Thyroid gland (tissue), 4 donors: Measurements from ENCODE around the gene ANKRD60. TPM values are rescaled to one million over a fixed set of nuclear protein-coding genes. Genes with fewer than 3 reads are reported as not detected.

Experiments used
- DNase-seq, 2 donors: peaks; one replicate each; pipeline ENCODE4 v3.0.0-alpha.2; 2019
- H3K27ac ChIP-seq, 3 donors: fragments of 200-600 bp; sonication (generic); 1 replicate in 2 of 3; 2 replicates in 1 of 3; pipeline ENCODE4 v1.5.1; 2016 to 2019; ENCODE audit warnings: mild to moderate bottlenecking in 1 of 3, moderate library complexity in 1 of 3
- H3K27me3 ChIP-seq: fragments of 200-600 bp; sonication (generic); one replicate; pipeline ENCODE4 v1.5.1; 2019
- H3K36me3 ChIP-seq, 2 donors: fragments of 200-600 bp; sonication (generic); one replicate each; pipeline ENCODE4 v1.5.1; 2016 to 2019
- H3K4me1 ChIP-seq, 2 donors: fragments of 200-600 bp; sonication (generic); one replicate each; pipeline ENCODE4 v1.5.1; 2017 to 2019
- H3K4me3 ChIP-seq, 3 donors: fragments of 200-600 bp; sonication (generic); replicated peaks in 1 of 3; 1 replicate in 2 of 3; 2 replicates in 1 of 3; pipeline ENCODE4 v1.5.1; 2016; ENCODE audit warnings: mild to moderate bottlenecking in 1 of 3
- H3K9me3 ChIP-seq: fragments of 200-600 bp; sonication (generic); one replicate; pipeline ENCODE4 v1.5.1; 2017
- POLR2A ChIP-seq, 2 donors: fragments of 450-650 bp; IDR thresholded peaks; one replicate each; pipeline ENCODE4 v1.6.1; 2017; ENCODE audit warnings: antibody characterized with exemption in 2 of 2, mild to moderate bottlenecking in 2 of 2, moderate library complexity in 1 of 2
- WGBS, 2 donors: methylation state at CpG; one replicate each; pipeline ENCODE4 v1.1.5; 2017; 5-methylcytosine and 5-hydroxymethylcytosine counted together
- intact Hi-C: fragments of 100-400 bp; cut with DNase I; formaldehyde crosslinking; loops from one replicate; pipeline ENCODE4 v1.15.1; 2023
- total RNA-seq, 4 donors: library from RNA; depleted of rRNA; stranded (reverse); fragments of >200 nt; gene quantifications; one replicate each; pipeline ENCODE4 v1.2.3, GENCODE V29; 2016
- TF ChIP-seq, protein P1 (sequence below), 6 experiments: fragments of 200-600 bp in 3 of 6; fragments of 450-650 bp in 3 of 6; sonication (generic) in 3 of 6; IDR thresholded peaks; one replicate each; pipeline ENCODE4 v1.5.1; 2016 to 2019; ENCODE audit warnings: antibody characterized with exemption in 6 of 6, mild to moderate bottlenecking in 2 of 6, inconsistent platforms in 1 of 6, moderate library complexity in 1 of 6

Gene ANKRD60
- total RNA-seq, 4 donors from 2014 or later: not detected

DNA sequence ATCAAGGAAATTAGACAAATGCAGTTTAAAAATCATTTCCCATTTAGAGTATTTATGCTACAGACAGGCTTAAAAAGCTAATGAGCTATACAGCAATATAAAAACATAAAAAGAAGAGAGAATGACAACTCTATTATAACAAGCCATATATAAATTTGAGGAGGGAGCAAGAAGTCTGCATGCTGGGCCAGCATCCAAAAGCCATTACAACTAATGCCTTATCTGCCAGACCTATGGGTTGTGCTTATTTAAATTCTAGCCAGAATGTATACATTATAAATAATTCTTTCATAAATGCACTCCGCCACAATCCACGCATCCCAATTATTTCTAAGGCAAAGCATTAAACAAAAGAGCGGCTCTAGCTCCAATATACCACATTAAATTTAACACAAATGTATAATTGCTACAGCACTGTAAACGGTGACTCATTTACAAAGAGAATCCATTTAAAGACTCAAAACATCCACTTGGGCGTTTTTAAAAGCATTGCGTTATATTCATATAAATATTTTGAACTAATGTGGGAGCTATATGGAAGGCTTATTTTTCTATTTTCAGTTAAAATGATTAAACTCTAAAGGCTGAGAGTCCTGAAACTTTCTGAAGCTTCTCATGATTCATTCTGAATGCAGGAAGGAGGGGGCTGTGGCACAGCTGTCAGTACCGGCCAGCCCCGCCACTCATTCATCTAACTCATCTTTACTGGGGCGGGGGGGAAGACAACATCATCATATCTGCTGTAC is 43.3 kb upstream of the ANKRD60 start:
- H3K9me3 ChIP-seq: no peaks in the 10 kb centered on the region
- no peaks in the 10 kb centered on the region for H3K4me1 ChIP-seq
- TF ChIP-seq, protein P1, sequence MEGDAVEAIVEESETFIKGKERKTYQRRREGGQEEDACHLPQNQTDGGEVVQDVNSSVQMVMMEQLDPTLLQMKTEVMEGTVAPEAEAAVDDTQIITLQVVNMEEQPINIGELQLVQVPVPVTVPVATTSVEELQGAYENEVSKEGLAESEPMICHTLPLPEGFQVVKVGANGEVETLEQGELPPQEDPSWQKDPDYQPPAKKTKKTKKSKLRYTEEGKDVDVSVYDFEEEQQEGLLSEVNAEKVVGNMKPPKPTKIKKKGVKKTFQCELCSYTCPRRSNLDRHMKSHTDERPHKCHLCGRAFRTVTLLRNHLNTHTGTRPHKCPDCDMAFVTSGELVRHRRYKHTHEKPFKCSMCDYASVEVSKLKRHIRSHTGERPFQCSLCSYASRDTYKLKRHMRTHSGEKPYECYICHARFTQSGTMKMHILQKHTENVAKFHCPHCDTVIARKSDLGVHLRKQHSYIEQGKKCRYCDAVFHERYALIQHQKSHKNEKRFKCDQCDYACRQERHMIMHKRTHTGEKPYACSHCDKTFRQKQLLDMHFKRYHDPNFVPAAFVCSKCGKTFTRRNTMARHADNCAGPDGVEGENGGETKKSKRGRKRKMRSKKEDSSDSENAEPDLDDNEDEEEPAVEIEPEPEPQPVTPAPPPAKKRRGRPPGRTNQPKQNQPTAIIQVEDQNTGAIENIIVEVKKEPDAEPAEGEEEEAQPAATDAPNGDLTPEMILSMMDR (IDR thresholded peaks at IDR 0.05): no peak
- TF ChIP-seq POLR2A (IDR thresholded peaks at IDR 0.05): no peak
- no peak overlapping the region for H3K4me3 ChIP-seq
- peaks cover 0 to 13% of the 10 kb centered on the region in 2 donors for H3K36me3 ChIP-seq
- intact Hi-C loops: no loop called here
- no peak for DNase-seq
- no peak overlapping the region for H3K27ac ChIP-seq
- 93 to 95% methylated on average over 9 of the region's 9 CpGs for WGBS, 2 donors
- H3K27me3 ChIP-seq: no peaks in the 10 kb centered on the region

DNA sequence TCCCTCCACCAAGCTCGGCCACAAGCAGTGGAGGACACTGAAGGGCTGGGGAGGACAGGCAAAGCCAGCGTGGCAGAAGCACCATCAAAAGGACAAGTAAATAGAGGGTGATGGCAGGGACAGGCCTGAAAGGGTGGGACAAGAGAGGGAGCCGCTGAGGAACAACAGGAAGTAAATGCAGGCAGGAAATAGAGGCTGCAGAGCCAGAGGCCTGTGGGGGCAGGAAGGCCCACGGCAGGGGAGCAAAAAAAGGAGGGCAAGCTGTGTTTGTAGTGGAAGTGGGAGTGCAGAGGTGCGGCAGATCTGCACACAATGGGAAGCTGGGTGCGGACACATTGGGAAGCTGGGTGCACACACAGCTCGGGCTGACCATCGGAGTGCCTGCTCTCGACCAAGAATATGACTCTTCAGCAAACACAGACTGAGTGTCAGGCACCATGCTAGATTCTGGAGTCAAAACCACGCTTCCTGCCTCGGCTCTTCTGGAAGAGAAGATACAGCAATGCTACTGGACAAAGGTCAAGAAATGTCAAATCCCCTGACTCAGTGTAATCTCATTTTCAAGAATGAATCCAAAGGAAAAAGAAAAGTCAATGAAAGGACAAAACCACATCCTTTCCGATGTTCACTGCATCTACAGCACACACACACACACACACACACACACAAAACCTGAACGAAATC is 40.6 kb upstream of the ANKRD60 start:
- Histone ChIP-seq H3K9me3 (no peaks in the 10 kb centered on the region), H3K4me1 (no peaks in the 10 kb centered on the region), H3K36me3 (peaks cover 0 to 13% of the 10 kb centered on the region in 2 donors), H3K4me3 (no peak overlapping the region), H3K27me3 (no peaks in the 10 kb centered on the region), H3K27ac (no peak overlapping the region)
- DNase-seq: no peak
- intact Hi-C loops: no loop called here
- 69 to 81% methylated on average over 13 of the region's 13 CpGs for WGBS, 2 donors
- TF ChIP-seq POLR2A (IDR thresholded peaks at IDR 0.05): no peak
- TF ChIP-seq, protein P1 (IDR thresholded peaks at IDR 0.05): no peak

DNA sequence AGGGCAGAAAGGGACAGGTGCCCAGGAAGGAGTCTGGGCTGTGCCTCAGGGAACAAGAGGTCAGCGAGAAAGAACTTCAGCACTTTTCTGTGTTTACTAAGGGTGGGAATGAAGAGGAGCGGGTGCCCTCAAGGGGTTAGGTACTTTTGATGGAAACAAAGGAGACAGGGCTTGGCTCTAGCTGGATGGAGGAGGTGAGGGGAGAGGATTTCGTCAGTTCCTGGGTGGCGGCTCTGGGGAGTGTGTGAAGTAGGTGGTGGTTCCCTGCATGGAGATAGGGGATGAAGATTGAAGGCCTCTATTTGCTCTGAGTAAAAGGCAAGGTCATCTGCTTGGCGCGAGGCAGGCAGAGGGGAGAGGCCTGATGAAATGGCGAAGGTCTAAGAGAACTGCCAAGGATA is 40.0 kb upstream of the ANKRD60 start:
- Histone ChIP-seq H3K4me3 (no peak overlapping the region), H3K9me3 (no peaks in the 10 kb centered on the region), H3K27ac (no peak overlapping the region), H3K36me3 (peaks cover 0 to 13% of the 10 kb centered on the region in 2 donors), H3K27me3 (no peaks in the 10 kb centered on the region), H3K4me1 (no peaks in the 10 kb centered on the region)
- 93 to 94% methylated on average over 7 of the region's 7 CpGs for WGBS, 2 donors
- DNase-seq: no peak
- TF ChIP-seq POLR2A (IDR thresholded peaks at IDR 0.05): no peak
- TF ChIP-seq, protein P1 (IDR thresholded peaks at IDR 0.05): no peak
- intact Hi-C loops: no loop called here

DNA sequence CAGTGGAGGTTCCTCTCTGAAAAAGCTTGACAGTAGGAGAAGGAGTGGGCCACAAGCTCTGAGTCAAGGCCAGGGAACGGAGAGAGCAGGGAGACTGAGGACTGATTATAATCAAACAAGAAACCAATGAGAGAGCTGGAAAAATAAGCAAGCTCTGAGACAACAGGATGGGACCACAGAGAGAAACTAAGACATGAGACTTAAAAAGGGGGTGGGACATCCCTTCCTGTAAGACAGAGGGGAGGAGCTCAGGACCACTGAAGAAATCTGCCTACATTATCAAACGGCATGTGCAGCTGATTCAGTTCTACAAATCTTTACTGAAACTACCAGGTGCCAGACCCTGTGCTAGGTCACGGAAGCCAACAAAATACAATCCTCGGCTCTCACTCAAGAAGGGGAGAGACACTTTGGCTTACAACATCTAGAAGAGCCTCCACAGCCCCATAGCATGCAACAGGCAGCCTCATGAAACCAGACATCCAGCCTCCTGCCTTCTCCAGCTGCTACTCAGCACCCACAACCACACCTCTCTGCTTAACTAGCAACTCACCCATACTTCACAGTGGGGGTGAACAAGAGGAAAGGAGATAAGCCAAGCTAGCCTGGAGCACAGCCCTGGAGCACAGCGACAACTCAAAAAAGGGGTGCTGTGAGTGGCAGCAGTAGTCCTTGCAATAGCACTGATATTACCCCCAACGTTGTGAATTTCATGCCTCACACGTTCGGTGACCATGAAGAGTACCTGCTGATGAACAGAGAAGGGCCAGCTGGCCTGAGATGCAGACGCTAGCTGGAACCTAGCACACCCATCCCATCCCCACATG is 39.1 kb upstream of the ANKRD60 start:
- Histone ChIP-seq H3K4me3 (no peak overlapping the region), H3K36me3 (peaks cover 0 to 13% of the 10 kb centered on the region in 2 donors), H3K9me3 (no peaks in the 10 kb centered on the region), H3K27ac (no peak overlapping the region), H3K4me1 (no peaks in the 10 kb centered on the region), H3K27me3 (no peaks in the 10 kb centered on the region)
- intact Hi-C loops: no loop called here
- 88 to 92% methylated on average over 9 of the region's 9 CpGs for WGBS, 2 donors
- DNase-seq: no peak
- TF ChIP-seq, protein P1 (IDR thresholded peaks at IDR 0.05): no peak
- TF ChIP-seq POLR2A (IDR thresholded peaks at IDR 0.05): no peak
